ENCODE data around the gene MEX3D. TPM values are rescaled to one million over a fixed set of nuclear protein-coding genes. Genes with fewer than 3 reads are reported as not detected.

MEX3D gene
- total and polyA plus RNA-seq, 7 donors = 4.8 to 16.1 (median 10.3) TPM

DNA sequence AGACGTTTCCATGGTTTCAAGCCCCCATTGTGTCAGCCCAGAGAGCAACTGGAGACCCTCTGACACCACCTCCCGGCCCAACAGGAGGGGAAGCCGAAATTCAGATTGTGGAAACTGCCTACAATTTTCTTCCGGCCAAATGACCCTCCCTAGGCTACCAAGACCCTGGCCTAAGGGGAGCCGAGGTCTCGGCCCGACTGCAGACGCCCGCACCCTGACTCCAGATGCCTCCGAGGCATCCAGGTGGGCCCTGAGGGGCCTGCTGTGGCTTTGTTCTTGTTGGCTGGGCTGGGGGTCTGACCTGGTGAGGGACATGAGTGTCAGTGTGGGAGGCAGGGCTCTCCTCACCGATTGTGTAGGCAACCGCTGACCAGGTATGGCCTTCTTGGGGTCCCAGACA, 9.6 kb downstream of the MEX3D start:
- no peak overlapping the region for H3K27ac ChIP-seq
- no peak overlapping the region for H3K4me3 ChIP-seq
- peaks cover 0 to 23% (median 10%) of the 10 kb centered on the region in 4 donors for H3K36me3 ChIP-seq
- DNase-seq = no peak
- no peaks in the 10 kb centered on the region for H3K4me1 ChIP-seq
- intact Hi-C loops (cut with DNase I) = no loop called here
- 89 to 90% methylated on average over 12 of the region's 12 CpGs for whole genome bisulfite sequencing, 2 donors
- H3K27me3 ChIP-seq = no peaks in the 10 kb centered on the region
- TF ChIP-seq POLR2A (IDR thresholded peaks at IDR 0.05) = no peak
- TF ChIP-seq EP300 (IDR thresholded peaks at IDR 0.05) = no peak
- TF ChIP-seq, protein P1, sequence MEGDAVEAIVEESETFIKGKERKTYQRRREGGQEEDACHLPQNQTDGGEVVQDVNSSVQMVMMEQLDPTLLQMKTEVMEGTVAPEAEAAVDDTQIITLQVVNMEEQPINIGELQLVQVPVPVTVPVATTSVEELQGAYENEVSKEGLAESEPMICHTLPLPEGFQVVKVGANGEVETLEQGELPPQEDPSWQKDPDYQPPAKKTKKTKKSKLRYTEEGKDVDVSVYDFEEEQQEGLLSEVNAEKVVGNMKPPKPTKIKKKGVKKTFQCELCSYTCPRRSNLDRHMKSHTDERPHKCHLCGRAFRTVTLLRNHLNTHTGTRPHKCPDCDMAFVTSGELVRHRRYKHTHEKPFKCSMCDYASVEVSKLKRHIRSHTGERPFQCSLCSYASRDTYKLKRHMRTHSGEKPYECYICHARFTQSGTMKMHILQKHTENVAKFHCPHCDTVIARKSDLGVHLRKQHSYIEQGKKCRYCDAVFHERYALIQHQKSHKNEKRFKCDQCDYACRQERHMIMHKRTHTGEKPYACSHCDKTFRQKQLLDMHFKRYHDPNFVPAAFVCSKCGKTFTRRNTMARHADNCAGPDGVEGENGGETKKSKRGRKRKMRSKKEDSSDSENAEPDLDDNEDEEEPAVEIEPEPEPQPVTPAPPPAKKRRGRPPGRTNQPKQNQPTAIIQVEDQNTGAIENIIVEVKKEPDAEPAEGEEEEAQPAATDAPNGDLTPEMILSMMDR (IDR thresholded peaks at IDR 0.05) = no peak
- no peak for TF ChIP-seq POLR2AphosphoS5 (IDR thresholded peaks at IDR 0.05)
- no peaks in the 10 kb centered on the region for H3K9me3 ChIP-seq

DNA sequence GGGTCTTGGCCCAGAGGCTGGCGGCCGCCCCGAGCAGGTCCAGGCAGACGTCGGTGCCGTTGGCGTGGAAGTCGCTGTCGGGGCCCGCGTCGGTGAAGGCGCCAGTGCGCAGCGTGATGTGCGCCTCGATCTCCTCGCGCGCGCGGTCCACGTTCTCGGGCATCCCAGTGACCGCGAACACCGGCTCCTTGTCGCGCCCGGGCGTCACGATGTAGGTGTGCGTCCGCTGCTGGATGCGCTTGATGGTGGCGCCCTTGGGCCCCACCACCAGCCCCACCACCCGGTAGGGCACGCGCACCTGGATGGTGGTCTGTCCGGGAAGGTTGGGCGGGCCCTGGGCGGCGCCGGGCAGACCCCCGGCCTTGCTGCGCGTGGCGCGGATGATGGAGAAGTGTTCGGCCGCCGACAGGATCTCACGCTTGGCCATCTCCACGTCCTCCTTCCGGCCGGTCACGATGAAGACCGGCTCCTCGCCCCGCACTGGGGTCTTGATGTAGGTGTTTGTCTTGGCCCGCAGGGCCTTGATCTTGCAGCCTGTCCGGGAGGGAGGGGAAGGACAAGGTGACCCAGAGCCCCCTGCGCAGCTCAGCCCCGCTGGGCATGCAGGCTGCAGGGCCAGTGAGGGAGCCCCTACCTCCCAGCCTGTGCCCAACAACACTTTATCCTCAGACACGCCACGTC, 11.6 kb downstream of the MEX3D start:
- DNase-seq = no peak
- Histone ChIP-seq H3K27ac (no peak overlapping the region), H3K4me3 (no peak overlapping the region), H3K36me3 (peaks cover 0 to 23% (median 10%) of the 10 kb centered on the region in 4 donors), H3K4me1 (no peaks in the 10 kb centered on the region), H3K27me3 (no peaks in the 10 kb centered on the region), H3K9me3 (no peaks in the 10 kb centered on the region)
- intact Hi-C loops (cut with DNase I) = no loop called here
- no peak for TF ChIP-seq EP300 (IDR thresholded peaks at IDR 0.05)
- no peak for TF ChIP-seq POLR2AphosphoS5 (IDR thresholded peaks at IDR 0.05)
- TF ChIP-seq, protein P1 (IDR thresholded peaks at IDR 0.05) = no peak
- TF ChIP-seq POLR2A (IDR thresholded peaks at IDR 0.05) = no peak
- 97 to 98% methylated on average over 66 of the region's 66 CpGs for WGBS, 2 donors

DNA sequence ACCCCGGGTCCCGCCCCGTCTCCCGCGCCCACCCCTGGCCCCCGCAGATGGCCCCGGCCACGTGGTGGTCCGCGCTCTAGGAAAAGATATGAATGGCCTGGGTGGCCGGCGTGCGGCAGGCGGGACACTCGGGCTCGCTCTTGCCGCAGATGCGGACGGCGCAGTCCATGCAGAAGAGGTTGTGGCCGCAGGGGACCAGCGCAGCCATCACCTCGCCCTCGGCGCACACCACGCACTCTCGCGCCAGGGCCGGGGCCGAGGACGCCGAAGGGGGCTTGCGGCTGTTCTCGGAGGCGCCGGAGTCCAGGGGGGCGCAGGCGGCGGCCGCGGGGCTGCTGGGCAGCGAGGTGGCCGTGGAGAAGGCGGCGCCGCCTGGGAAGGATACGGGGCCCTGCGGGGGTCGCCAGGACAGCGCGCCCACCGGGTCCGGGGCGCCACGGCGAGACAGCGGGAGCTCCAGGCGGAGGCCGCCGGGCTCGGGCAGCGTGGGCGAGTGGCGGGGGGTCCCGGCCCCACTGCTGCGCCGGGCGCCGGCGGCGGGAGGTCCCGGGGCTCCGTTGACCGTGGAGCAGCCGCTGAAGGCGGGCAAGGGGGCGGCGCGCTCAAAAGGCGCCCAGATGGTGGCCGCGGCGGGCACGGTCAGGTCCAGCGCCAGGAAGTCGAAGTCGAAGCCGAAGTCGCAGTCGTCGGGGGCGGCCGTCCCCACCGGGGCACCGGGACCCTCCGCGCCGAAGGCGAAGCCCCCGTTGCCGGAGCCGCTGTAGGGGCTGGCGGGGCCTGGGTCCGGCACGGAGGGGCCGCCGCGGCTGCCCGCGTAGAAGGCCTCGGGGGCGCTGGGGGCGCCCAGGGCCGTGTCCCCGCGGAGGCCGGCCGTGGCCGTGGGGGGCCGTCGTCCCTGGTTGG, 12.4 kb downstream of the MEX3D start:
- WGBS, 2 donors = 95 to 96% methylated on average over 121 of the region's 121 CpGs

DNA sequence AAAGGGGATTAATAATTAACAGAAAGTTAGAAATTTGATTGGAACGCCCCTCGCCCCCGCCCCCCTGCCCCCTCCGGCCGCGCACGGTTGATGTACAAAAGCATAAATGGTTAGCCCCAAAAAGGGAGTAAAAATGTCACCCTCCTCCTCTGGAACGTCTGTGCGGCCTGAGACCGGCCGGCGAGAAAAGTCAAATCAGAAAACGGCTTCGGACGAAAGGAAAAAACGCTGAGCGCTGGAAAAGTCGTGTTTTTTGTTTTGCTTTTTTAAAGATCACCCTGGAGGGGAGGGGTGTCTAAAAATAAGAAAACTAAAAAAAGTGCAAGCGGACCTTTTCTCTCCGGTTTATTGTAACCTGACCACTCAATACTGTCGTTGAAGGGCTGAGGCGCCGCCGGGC, 13.2 kb downstream of the MEX3D start:
- TF ChIP-seq, protein P1 (IDR thresholded peaks at IDR 0.05) = no peak
- no peak for TF ChIP-seq POLR2AphosphoS5 (IDR thresholded peaks at IDR 0.05)
- no peak for TF ChIP-seq POLR2A (IDR thresholded peaks at IDR 0.05)
- TF ChIP-seq EP300 (IDR thresholded peaks at IDR 0.05) = no peak
- no peak overlapping the region for H3K27ac ChIP-seq
- H3K27me3 ChIP-seq = no peaks in the 10 kb centered on the region
- no peaks in the 10 kb centered on the region for H3K9me3 ChIP-seq
- no peaks in the 10 kb centered on the region for H3K4me1 ChIP-seq
- no peak for DNase-seq
- intact Hi-C loops (cut with DNase I) = no loop called here
- H3K4me3 ChIP-seq = no peak overlapping the region
- H3K36me3 ChIP-seq = peaks cover 0 to 23% (median 10%) of the 10 kb centered on the region in 4 donors
- WGBS, 2 donors = 88 to 89% methylated on average over 24 of the region's 24 CpGs

More for the DNA sequence above, 12.4 kb downstream of the MEX3D start:
- no peaks in the 10 kb centered on the region for H3K27me3 ChIP-seq
- H3K4me3 ChIP-seq = no peak overlapping the region
- H3K9me3 ChIP-seq = no peaks in the 10 kb centered on the region
- peaks cover 0 to 23% (median 10%) of the 10 kb centered on the region in 4 donors for H3K36me3 ChIP-seq
- no peak overlapping the region for H3K27ac ChIP-seq
- TF ChIP-seq POLR2A (IDR thresholded peaks at IDR 0.05) = no peak
- TF ChIP-seq EP300 (IDR thresholded peaks at IDR 0.05) = no peak
- no peak for TF ChIP-seq POLR2AphosphoS5 (IDR thresholded peaks at IDR 0.05)
- TF ChIP-seq, protein P1 (IDR thresholded peaks at IDR 0.05) = no peak
- no peaks in the 10 kb centered on the region for H3K4me1 ChIP-seq
- no peak for DNase-seq
- intact Hi-C loops (cut with DNase I) = no loop called here

All from sigmoid colon (tissue), 7 donors.